ENCODE measurements around the gene APC2. TPM values are rescaled to one million over a fixed set of nuclear protein-coding genes. Genes with fewer than 3 reads are reported as not detected.
A peak's percentile ranks its signal among the peaks of the same experiment; 100 is the strongest.

APC2 gene
- total RNA-seq, 1 experiment from 2014 or later = 1.4 TPM

- ChIA-PET CTCF (interaction anchor here (0.7 to 1.8 kb wide), 6 partner anchors 8 to 323 kb away, joined by 3 to 8 read pairs (median 4); partner anchors contain the start of gene PLK5), POLR2A (interaction anchor here (0.6 kb wide), 1 partner anchor 23 kb away, joined by 10 read pairs; no protein-coding TSS in a partner anchor)
- ATAC-seq (no peak), DNase-seq (ENCODE audit: low spot score) (no peak)
- Mint-ChIP-seq H3K9me3 (peaks cover 14% of the 10 kb centered on the region), H3K27me3 (ENCODE audit: low read depth) (peaks cover 36% of the 10 kb centered on the region), H3K27ac (no peak overlapping the region), H3K4me1 (no peaks in the 10 kb centered on the region), H3K4me3 (no peak overlapping the region), H3K36me3 (no peaks in the 10 kb centered on the region)
- no peak for TF ChIP-seq SMAD3 (CRISPR knock-in tag; IDR thresholded peaks at IDR 0.05; ENCODE audit: borderline replicate concordance)
- no peak for TF ChIP-seq PRRX2 (CRISPR knock-in tag; IDR thresholded peaks at IDR 0.05)
- no peak for TF ChIP-seq ERG (CRISPR knock-in tag; IDR thresholded peaks at IDR 0.05)
Measured at GRCh38 chr19:1514986-1515721, 65.2 kb downstream of the APC2 start.

- Mint-ChIP-seq H3K9me3 (peaks cover 14% of the 10 kb centered on the region), H3K4me3 (no peak overlapping the region), H3K4me1 (no peaks in the 10 kb centered on the region), H3K27me3 (ENCODE audit: low read depth) (peaks cover 27% of the 10 kb centered on the region), H3K36me3 (no peaks in the 10 kb centered on the region), H3K27ac (no peak overlapping the region)
- TF ChIP-seq USF1 (CRISPR knock-in tag; IDR thresholded peaks at IDR 0.05) (peak; percentile 57; the same call in 1 of the 2 replicates), CREB1 (CRISPR knock-in tag; IDR thresholded peaks at IDR 0.05) (no peak), USF2 (CRISPR knock-in tag; IDR thresholded peaks at IDR 0.05) (peak; percentile 77), SMAD4 (CRISPR knock-in tag; IDR thresholded peaks at IDR 0.05) (no peak)
- CTCF ChIA-PET = no interaction called here
- ATAC-seq = no peak; the same call in 1 of the 2 replicates
- no peak for DNase-seq (ENCODE audit: low spot score)
- POLR2A ChIA-PET = no interaction called here
Measured at GRCh38 chr19:1516395-1516753, 66.5 kb downstream of the APC2 start.

GRCh38 chr19:1518471-1518870 lies 68.5 kb downstream of the APC2 start:
- no peak overlapping the region for H3K4me3 Mint-ChIP-seq
- ATAC-seq (no peak), DNase-seq (ENCODE audit: low spot score) (no peak)
- CTCF ChIA-PET = interaction anchor here (1.9 kb wide), 1 partner anchor 319 kb away, joined by 5 read pairs; no protein-coding TSS in a partner anchor
- no peaks in the 10 kb centered on the region for H3K36me3 Mint-ChIP-seq
- H3K27ac Mint-ChIP-seq = no peak overlapping the region
- H3K4me1 Mint-ChIP-seq = no peaks in the 10 kb centered on the region
- POLR2A ChIA-PET = no interaction called here
- peaks cover 40% of the 10 kb centered on the region for H3K27me3 Mint-ChIP-seq (ENCODE audit: low read depth)
- peaks cover 14% of the 10 kb centered on the region for H3K9me3 Mint-ChIP-seq
- TF ChIP-seq OVOL2 (CRISPR knock-in tag; IDR thresholded peaks at IDR 0.05; ENCODE audit: borderline replicate concordance) (no peak), STAT6 (CRISPR knock-in tag; conservative IDR thresholded peaks at IDR 0.05; ENCODE audit: low read depth) (no peak), NR1H2 (CRISPR knock-in tag; IDR thresholded peaks at IDR 0.05) (no peak), ATF2 (CRISPR knock-in tag; IDR thresholded peaks at IDR 0.05; ENCODE audit: borderline replicate concordance, low read depth) (no peak), GTF2I (CRISPR knock-in tag; conservative IDR thresholded peaks at IDR 0.05) (no peak), ZMAT4 (CRISPR knock-in tag; IDR thresholded peaks at IDR 0.05) (no peak), MAX (CRISPR knock-in tag; IDR thresholded peaks at IDR 0.05) (no peak), SMAD3 (CRISPR knock-in tag; IDR thresholded peaks at IDR 0.05; ENCODE audit: borderline replicate concordance) (no peak), ATF3 (CRISPR knock-in tag; conservative IDR thresholded peaks at IDR 0.05) (no peak), SOX15 (CRISPR knock-in tag; IDR thresholded peaks at IDR 0.05) (no peak), NR3C1 (CRISPR knock-in tag; conservative IDR thresholded peaks at IDR 0.05; ENCODE audit: low read depth) (no peak), CREM (CRISPR knock-in tag; IDR thresholded peaks at IDR 0.05) (no peak), ZBTB21 (CRISPR knock-in tag; IDR thresholded peaks at IDR 0.05; ENCODE audit: borderline replicate concordance) (no peak), TCF7 (CRISPR knock-in tag; IDR thresholded peaks at IDR 0.05; ENCODE audit: low read depth) (no peak), ZNF416 (CRISPR knock-in tag; IDR thresholded peaks at IDR 0.05) (no peak), MYBL2 (CRISPR knock-in tag; IDR thresholded peaks at IDR 0.05) (no peak), ZNF232 (CRISPR knock-in tag; IDR thresholded peaks at IDR 0.05) (no peak)

Data from WTC11 (cell line).